NCI-H187 treated with DMSO at 0.1 percent for 48 hours (cell line): ENCODE results near the gene ERGIC3.

ENCODE experiments used
- DNase-seq: peaks from one replicate; lab custom pipeline; 2025; lab: John Stamatoyannopoulos, UW

The ERGIC3 gene

DNA sequence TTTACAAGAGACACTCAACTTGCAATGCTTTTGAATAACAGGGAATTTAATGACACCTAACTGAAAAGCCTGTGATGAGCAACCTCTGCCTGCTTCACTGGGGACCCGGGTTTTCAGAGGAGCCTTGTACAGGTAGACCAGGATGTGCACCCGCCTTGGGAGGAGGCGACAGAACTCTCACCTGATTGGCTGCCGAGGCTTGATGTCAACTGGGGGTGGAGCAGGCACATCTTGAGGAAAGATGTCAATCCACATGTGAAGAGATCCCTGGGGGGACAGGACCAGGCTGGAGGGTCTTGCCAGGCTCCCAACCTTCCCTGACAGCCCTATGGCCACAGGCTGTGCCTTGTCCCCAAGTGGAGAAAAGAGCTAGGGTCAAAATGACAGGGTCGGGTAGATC is 19.8 kb downstream of the ERGIC3 start:
- DNase-seq: no peak

DNA sequence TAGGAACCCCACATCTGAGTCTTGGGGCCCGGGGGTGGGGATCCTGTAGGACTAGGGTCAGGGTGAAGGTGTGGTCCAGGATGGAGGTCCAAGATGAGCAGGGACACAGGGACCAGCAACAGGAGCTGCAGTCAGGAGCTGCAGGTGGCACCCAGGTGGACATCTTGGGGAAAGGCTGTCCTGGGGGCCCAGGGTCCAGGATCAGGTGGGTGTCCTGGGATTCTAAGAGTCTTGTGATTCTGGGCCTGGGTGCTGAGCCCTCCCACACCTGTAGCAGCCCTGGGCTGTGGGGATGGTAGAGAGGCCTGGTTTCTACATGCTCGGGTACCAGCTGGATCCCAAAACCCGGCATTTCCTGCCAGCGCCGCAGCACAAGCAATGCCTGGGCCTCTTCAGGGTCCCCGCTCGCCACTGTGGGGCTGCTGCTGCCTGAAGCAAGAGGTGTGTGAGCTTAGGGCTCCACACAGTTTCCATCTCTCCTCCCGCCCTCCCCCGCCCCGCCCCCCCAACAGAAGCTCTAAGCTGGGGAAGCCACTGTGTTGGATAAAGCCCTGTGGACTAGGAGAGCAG is 20.7 kb downstream of the ERGIC3 start:
- DNase-seq: no peak

- no peak for DNase-seq
Measured at GRCh38 chr20:35563834-35564233, 22.0 kb downstream of the ERGIC3 start.

DNA sequence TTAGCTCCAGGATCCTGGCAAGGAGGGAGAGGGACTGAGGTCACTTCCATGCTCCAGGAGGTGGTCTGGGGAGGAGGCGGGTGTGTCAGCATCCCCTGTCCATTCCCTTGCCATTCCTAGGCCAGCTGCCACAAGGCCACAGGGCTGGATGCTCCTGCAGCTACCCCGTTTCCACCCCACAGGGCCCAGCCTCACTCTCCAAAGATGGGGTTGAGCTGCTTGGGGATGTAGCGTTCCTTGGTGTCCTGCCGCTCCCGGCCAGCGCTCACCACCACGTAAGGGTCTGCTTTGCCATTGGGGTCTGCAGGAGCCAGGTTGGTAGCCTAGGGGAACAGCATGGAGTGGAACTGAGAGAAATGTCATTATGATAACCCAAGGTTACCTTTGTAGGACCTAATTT is 23.0 kb downstream of the ERGIC3 start:
- DNase-seq: no peak

- DNase-seq: no peak
Measured at GRCh38 chr20:35568645-35569044, 26.8 kb downstream of the ERGIC3 start.

- no peak for DNase-seq
Measured at GRCh38 chr20:35571555-35571954, 29.7 kb downstream of the ERGIC3 start.

DNA sequence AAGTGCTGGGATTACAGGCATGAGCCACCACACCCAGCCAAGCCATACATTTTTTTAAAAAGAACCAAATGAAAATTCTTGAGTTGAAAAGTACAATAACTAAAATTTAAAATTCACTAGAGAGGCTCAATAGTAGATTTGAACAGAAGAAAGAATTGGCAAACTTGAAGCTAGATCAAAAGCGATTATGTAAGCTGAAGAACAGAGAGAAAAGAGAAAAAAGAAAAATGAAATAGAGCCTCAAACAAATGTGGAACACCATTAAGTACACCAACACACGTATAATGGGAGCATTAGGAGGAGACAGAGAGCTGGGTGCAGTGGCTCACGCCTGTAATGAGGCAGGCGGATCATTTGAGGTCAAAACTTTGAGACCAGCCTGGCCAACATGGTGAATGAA is 31.0 kb downstream of the ERGIC3 start:
- DNase-seq: no peak

- no peak for DNase-seq
Measured at GRCh38 chr20:35575958-35576357, 34.1 kb downstream of the ERGIC3 start.

DNA sequence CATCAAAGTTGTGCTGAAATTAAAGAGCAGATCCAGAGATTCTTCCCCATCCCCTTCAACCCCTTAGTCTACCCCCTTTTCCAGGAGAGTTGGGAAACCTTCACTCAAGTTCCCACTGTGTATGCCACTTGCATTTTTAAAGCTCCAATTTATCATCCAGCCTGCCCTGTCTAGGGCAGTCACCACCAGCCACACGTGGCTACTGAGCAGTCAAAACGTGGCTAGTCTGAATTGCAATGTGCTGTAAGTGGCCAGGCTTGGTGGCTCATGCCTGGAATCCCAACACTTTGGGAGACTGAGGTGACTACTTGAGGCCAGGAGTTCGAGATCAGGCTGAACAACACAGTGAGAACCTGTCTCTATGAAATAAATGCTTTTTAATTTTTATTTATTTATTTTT is 34.9 kb downstream of the ERGIC3 start:
- no peak for DNase-seq

GRCh38 chr20:35578469-35578868 is 36.6 kb downstream of the ERGIC3 start:
- DNase-seq: no peak

DNA sequence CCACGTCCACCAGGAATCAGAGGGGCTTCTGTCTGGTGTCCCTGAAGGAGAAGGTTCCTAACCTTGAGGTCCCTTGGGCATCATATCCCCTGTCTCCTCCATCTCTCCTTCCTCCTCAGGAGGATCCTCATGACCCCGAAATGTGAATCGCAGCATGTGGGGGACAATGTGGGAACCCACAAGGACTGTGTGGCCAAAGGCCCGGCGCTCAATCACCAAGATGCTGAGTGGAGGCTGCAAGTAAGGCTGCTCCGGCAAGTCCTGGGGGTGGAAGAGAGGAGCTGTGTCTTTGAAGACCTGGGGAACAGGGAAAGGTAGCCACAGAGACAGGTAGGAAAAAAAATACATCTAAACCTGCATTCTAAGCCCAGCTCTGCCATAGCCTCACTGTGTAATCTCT is 37.3 kb downstream of the ERGIC3 start:
- no peak for DNase-seq

DNA sequence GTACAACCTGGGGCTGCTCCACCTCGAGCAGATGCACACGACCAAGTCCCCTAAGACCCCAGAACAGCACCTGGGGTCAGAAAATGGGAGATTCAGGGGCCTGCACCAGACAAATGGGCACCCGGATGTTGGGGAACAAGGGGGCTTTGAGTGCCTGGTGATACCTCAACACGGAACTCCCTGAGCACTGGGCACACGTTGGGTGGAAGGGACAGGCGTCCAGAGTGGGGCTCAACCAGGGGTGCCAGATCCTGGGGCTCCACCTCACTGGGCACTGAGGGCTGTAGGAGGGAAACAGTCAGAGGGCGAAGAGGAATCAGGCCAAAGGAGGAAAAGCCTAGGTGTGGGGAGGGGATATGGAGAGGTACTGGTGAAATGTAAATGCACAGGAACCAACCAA is 40.3 kb downstream of the ERGIC3 start:
- DNase-seq: no peak

- no peak for DNase-seq
Measured at GRCh38 chr20:35582741-35583404, 41.0 kb downstream of the ERGIC3 start.

GRCh38 chr20:35583636-35584560 is 42.0 kb downstream of the ERGIC3 start:
- no peak for DNase-seq

GRCh38 chr20:35586751-35587425 is 45.0 kb downstream of the ERGIC3 start:
- no peak for DNase-seq

GRCh38 chr20:35587436-35587835 is 45.6 kb downstream of the ERGIC3 start:
- DNase-seq: no peak

DNA sequence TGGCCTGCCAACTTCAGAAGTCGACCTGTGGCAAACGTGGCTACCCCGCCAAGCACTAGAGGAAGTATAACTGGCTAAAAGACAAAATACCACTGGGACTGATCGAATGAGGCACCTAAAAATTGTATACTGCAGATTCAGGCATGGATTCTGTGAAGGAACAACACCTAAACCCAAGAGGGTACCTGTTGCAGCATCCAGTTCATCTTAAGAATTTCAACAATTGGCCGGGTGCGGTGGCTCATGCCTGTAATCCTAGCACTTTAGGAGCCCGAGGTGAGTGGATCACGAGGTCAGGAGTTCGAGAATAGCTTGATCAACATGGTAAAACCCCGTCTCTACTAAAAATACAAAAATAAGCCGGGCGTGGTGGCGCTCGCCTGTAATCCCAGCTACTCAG is 46.5 kb downstream of the ERGIC3 start:
- no peak for DNase-seq

- no peak for DNase-seq
Measured at GRCh38 chr20:35592339-35592974, 50.6 kb downstream of the ERGIC3 start.

DNA sequence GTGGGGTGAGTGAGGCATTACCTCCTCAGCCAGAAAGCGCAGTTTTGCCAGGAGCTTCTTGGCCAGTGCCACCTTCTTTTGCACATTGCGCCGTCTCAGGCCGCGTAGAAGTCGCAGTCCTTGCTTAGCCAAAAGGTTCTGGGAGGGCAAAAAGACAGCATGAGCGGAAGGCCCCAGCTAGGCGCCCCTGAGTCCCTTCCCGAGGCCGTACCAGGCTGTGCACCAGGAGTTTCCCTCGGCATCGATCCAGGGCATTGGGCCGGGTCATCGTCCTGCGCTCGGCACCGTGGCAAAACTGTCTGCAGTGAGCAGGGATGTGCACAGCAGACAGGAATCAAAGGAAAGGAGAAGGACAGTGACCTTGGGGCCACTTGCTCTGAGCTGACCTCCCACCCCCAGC is 53.6 kb downstream of the ERGIC3 start:
- DNase-seq: no peak

- no peak for DNase-seq
Measured at GRCh38 chr20:35595901-35596300, 54.0 kb downstream of the ERGIC3 start.

- no peak for DNase-seq
Measured at GRCh38 chr20:35597186-35597585, 55.3 kb downstream of the ERGIC3 start.

- DNase-seq: no peak
Measured at GRCh38 chr20:35598476-35598875, 56.6 kb downstream of the ERGIC3 start.
